NCI-H748 (cell line): ENCODE data around the gene SMPDL3A.

ENCODE experiments used
- DNase-seq: peaks from one replicate; lab custom pipeline; 2025; ENCODE audit not compliant: unreplicated experiment; lab: John Stamatoyannopoulos, UW

SMPDL3A gene

GRCh38 chr6:122775975-122776374 is 13.1 kb upstream of the SMPDL3A start:
- DNase-seq = no peak

DNA sequence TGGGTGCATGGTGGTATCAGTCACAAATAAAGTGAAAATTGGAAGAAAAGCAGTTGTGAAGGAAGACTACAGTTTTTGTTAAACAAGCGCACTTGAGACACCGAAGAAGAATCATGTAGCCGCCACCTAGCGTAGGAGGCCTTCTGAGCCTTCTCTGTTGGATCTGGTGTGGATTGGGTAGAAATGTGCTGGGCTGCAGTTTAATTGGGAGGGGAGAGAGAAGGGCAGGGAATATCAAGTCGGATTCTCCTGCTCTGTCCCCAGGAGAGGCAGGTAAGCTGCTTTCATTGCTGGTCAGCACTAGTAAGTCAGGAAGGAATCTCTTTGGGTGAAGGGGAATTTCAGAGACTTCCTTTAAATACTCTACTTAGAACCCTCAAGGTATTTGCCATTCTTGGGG is 10.8 kb upstream of the SMPDL3A start:
- DNase-seq = no peak

DNA sequence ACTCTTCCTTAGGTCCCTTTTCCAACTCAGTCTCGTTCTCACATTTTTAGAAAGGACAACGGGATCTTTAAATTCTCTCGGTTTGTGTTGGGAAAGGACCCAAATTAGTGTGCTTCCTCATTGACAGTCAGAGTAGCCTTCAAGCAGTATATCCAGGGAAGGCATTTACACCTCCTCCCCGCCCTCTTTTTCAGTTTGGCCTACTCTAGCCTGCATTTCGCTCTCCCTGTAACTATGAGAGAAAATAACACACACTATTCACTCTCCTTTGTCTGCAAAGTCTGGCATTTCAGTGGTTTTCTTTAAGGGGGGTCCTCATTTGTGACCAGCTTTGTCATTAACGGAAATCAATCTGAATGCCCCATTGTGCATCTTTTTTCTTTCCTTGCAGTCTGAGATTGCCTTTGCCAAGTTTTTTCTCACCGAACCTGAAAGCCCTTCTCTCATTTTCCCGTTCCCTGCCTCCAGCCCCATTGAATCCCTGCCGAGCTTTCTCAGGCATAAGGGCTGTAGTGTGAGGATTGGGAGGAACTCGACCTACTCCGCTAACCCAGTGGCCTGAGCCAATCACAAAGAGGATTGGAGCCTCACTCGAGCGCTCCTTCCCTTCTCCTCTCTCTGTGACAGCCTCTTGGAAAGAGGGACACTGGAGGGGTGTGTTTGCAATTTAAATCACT is 9.9 kb upstream of the SMPDL3A start:
- DNase-seq = no peak

DNA sequence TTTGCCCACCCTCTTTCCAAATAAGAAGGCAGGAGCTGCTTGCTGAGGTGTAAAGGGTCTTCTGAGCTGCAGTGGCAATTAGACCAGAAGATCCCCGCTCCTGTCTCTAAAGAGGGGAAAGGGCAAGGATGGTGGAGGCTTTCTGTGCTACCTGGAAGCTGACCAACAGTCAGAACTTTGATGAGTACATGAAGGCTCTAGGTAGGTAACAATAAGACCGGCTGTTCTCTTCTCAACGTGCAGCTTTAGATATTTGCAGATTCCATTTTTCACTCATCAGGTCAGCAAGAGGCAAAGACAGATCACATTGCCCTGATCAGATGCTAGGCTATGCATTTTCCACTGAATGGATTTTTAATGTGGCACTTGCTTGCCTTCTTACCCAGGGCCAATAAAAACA is 9.4 kb upstream of the SMPDL3A start, which contains the start of gene FABP7:
FABP7 (plus strand) TSS at position 50 of the 400 bp plus-strand sequence; CDS start at position 129, 79 bp downstream.
- no peak for DNase-seq

GRCh38 chr6:122780114-122780513 is 8.9 kb upstream of the SMPDL3A start:
- DNase-seq = no peak

DNA sequence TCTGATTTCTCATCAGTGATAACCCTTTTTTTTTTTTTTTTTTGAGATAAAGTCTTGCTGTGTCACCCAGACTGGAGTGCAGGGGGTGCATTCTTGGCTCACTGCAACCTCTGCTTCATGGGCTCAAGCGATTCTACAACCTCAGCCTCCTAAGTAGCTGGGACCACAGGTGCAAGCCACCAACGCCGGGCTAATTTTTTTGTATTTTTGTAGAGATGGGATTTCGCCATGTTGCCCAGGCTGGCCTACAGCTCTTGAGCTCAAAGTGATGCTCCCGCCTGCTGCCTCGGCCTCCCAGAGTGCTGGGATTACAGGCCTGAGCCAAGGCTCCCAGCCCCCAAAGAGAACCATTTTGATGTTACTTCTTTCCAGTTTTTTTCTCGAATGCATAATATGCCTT is 7.3 kb upstream of the SMPDL3A start:
- DNase-seq = no peak

GRCh38 chr6:122783401-122783800 is 5.7 kb upstream of the SMPDL3A start:
- no peak for DNase-seq

GRCh38 chr6:122785891-122786290 is 3.2 kb upstream of the SMPDL3A start:
- no peak for DNase-seq

DNA sequence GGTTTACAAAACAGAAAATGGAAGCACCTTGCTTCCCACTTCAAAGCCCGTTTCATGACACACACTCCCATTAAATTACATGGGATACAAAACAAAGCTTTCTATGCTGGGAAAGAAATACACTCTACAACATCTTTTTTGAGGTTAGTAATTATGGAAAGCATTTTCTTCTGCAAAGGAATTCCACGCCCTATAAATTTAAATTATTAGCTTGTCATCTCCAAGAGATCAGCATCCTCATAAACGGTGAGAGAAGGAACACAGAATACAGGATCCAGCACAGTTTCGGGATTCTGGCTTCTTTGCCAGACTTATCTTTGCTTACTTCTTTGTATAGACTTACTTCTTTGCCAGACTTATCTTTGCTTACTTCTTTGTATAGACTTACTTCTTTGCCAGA is 1.3 kb upstream of the SMPDL3A start:
- DNase-seq = no peak

GRCh38 chr6:122788208-122788607 is 850 bp upstream of the SMPDL3A start:
- peak; percentile 28 for DNase-seq

DNA sequence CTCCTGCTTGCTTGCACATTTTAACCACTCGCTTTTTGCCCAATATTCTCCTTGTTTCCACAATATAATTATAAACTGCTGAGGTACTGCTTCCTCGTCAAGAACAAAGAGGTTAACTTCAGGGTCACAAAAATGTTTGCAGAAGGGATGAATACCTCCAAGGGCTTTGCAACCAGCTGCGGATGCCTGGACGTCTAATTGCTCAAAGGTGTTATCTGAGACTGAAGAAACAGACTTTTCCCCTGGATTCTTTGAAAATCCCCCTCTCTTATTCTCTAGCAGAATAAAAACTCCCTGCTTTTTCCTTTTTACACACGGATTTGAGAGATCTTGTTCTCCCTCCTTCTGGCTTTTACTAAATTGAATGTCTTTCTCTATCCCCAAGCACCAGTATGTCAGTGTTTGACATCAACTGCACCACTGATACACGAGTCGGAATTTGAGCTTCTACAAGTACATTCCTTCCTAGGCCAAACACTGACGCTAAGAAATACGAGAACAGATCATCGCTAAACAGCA is 336 bp upstream of the SMPDL3A start:
- peak; percentile 51 for DNase-seq

- no peak for DNase-seq
Measured at GRCh38 chr6:122790028-122790422, 967 bp downstream of the SMPDL3A start.

DNA sequence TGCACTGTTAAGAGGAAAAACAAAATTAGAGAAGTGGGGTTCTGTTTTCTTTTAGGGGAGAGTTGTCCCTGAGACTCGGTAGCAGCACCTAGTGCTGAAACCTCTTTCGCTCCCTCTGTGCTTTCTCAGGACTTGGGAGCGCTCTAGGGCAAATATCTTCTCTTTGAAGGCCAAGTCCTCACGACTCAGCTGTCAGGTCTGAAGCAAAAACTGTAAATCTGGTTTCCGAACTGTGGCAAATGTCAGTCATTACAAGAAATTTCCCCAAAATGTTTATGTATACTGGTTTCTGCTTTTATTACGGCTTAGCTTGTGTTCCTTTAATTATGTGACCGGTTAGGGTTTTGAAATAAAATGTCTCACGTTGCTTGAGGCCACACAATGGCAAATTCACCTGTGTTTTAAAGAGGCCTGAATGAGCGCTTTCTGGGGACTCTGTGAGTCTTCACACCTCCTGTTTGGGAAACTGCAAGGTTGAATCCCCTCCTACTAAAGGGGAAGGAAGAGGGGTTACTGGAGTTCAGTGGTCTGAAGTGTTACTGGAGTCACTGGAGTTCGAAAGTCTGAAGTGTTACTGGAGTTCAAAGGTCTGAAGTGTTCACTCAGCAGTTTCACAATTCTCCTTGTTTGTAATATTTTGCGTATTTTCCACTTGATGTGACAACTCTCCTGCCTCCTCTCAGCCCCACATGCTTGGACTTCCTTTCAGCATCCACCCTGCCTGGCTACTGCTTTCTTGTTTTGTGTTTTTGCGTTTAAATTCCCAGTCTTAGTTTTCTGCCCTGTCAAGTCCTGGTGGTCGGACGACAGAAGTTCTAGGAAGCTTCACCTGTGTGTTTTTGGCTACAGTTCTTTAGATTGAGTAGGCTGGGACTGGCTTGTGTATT is 1.6 kb downstream of the SMPDL3A start:
- DNase-seq = peak; percentile 40

- no peak for DNase-seq
Measured at GRCh38 chr6:122791310-122791679, 2.2 kb downstream of the SMPDL3A start.

DNA sequence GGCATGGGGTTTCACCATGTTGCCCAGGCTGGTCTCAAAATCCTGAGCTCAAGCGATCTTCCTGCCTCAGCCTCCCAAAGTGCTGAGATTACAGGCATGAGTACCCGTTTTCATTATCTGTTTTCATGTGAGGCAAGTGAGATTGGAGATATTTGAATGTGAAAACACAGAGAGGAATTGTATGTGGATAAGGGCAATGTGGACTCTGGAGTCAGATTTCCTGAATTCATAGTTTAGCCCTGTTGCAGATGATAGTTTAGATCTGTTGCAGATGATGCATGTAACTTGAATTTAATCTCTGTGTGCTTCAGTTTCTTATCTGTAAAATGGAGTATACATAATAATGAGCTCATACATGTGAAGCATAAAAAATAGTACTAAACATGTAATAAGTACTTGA is 3.7 kb downstream of the SMPDL3A start:
- no peak for DNase-seq

DNA sequence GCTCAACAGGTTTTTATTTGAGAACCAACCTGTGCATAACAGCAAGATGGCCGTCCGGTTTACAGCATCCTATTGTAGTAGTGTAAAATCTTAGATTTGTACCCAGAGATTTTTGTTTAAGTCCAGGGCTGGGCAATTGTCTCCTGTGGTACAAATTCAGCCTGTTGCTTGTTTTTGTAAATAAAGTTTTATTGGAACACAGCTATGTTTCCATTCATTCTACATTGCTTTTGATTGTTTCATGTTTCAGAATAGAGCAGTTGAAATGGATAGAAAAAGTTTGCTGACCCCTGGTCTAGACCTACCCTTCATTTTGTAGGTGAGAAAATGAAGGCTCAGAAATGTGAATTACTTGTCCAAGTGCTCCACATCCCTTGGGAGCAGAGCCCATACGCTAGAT is 8.5 kb downstream of the SMPDL3A start:
- DNase-seq = no peak

DNA sequence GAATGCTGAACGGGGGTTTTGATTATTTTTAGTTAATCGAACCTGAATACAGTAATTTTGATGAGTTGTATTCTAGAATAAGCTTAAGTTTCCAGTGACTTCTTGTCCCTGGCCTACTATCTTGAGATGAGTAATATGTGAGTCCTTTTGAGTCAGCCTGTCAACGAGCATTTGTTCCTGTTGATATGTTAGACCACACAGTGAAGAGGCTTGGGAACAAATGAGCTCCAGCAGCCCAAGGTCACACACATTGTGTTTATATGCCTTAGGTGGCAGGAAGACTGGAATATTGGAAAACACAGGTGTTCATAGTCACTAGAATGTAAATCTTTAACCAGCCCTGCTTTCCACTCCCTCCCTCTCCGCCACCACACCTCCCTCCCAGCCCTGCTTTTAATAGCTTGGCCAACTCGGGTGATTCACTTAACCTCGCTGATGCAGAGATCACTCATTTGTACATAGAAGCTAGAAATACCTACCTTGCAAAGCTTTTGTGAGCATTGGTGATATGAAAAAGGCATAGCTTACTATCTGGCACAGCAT is 9.1 kb downstream of the SMPDL3A start:
- DNase-seq = peak; percentile 42

GRCh38 chr6:122799140-122799745 is 10.2 kb downstream of the SMPDL3A start:
- DNase-seq = no peak

- DNase-seq = no peak
Measured at GRCh38 chr6:122799916-122800686, 11.0 kb downstream of the SMPDL3A start.

DNA sequence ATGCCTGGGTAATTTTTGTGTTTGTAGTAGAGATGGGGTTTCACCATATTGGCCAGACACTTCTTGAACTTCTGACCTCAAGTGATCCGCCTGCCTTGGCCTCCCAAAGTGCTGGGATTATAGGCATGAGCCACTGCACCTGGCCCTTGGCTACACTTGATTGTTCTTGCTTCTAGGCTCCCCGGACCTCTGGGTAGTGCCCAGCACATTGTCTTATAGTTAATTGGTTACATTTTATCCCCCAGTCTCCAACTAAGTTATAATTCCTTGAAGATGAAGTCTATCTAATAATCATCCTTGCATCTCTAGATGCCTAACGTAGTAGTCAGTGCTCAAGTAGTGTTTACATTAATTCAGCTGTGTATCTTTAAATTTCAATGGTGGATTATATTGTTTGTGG is 11.8 kb downstream of the SMPDL3A start:
- DNase-seq = no peak

GRCh38 chr6:122801397-122801796 is 12.3 kb downstream of the SMPDL3A start:
- no peak for DNase-seq
